Naive thymus-derived CD4-positive, alpha-beta T cell (primary cell): ENCODE data around the gene ATP8A1. TPM values are rescaled to one million over a fixed set of nuclear protein-coding genes. Genes with fewer than 3 reads are reported as not detected.

Experiments used
- ATAC-seq: fragments of 150-1000 bp; cut with Tn5 transposase; 2 replicates; pipeline ENCODE4 v1.10.0; 2021; ENCODE audit warnings: mild to moderate bottlenecking, moderate library complexity
- CTCF ChIA-PET: fragments of 350-600 bp; sonication (Branson Sonifier 250); formaldehyde crosslinking; loops from one replicate; lab custom pipeline; 2021; ENCODE audit warnings: antibody characterized with exemption; lab: Charles Lee
- POLR2A ChIA-PET: fragments of 350-600 bp; sonication (Branson Sonifier 250); formaldehyde crosslinking; loops from one replicate; lab custom pipeline; 2021; ENCODE audit warnings: antibody characterized with exemption, inconsistent platforms; lab: Charles Lee
- DNase-seq, 9 donors: peaks; one replicate each; pipeline versions ENCODE4 v3.0.0 to v3.0.0-alpha.2; 2020 to 2022; ENCODE audit warnings: mixed read lengths in 1 of 9
- H3K27ac ChIP-seq: one replicate; pipeline ENCODE4 v1.7.0; 2013; ENCODE audit warnings: mild to moderate bottlenecking, low read depth, low read length, moderate library complexity
- H3K27me3 ChIP-seq, 2 donors: one replicate each; pipeline ENCODE4 v1.7.0; 2013; ENCODE audit warnings: low read length in 2 of 2, mild to moderate bottlenecking in 2 of 2, moderate library complexity in 2 of 2; ENCODE audit not compliant: control insufficient read depth in 2 of 2, insufficient read depth in 2 of 2
- H3K36me3 ChIP-seq, 3 experiments: 1 replicate in 2 of 3; 2 replicates in 1 of 3; pipeline ENCODE4 v1.7.0; 2013; ENCODE audit warnings: low read length in 3 of 3, mild to moderate bottlenecking in 3 of 3, moderate library complexity in 1 of 3; ENCODE audit not compliant: insufficient read depth in 3 of 3, control insufficient read depth in 2 of 3
- H3K4me1 ChIP-seq, 2 donors: one replicate each; pipeline ENCODE4 v1.7.0; 2013; ENCODE audit warnings: low read length in 2 of 2, mild to moderate bottlenecking in 2 of 2, moderate library complexity in 1 of 2; ENCODE audit not compliant: control insufficient read depth in 2 of 2, insufficient read depth in 2 of 2
- H3K4me3 ChIP-seq: 2 replicates; pipeline ENCODE4 v1.7.0; 2013; ENCODE audit warnings: mild to moderate bottlenecking, low read length
- H3K9me3 ChIP-seq, 3 experiments: 1 replicate in 2 of 3; 2 replicates in 1 of 3; pipeline ENCODE4 v1.7.0; 2013; ENCODE audit warnings: low read length in 3 of 3; ENCODE audit not compliant: control insufficient read depth in 2 of 3
- H3K27ac Mint-ChIP-seq, 9 donors: one replicate each; pipeline ENCODE4 v1.8.0; 2020 to 2022; ENCODE audit warnings: mixed read lengths in 9 of 9, mild to moderate bottlenecking in 8 of 9, moderate library complexity in 5 of 9, inconsistent platforms in 2 of 9
- H3K27me3 Mint-ChIP-seq, 5 donors: one replicate each; pipeline ENCODE4 v1.8.0; 2021 to 2022; ENCODE audit warnings: mixed read lengths in 5 of 5, mild to moderate bottlenecking in 1 of 5
- H3K36me3 Mint-ChIP-seq, 5 donors: one replicate each; pipeline ENCODE4 v1.8.0; 2020 to 2022; ENCODE audit warnings: mixed read lengths in 5 of 5, mild to moderate bottlenecking in 3 of 5, inconsistent platforms in 1 of 5
- H3K4me1 Mint-ChIP-seq, 7 donors: one replicate each; pipeline ENCODE4 v1.8.0; 2020 to 2022; ENCODE audit warnings: mixed read lengths in 7 of 7, mild to moderate bottlenecking in 3 of 7, inconsistent platforms in 1 of 7
- H3K4me3 Mint-ChIP-seq, 10 donors: one replicate each; pipeline ENCODE4 v1.8.0; 2020 to 2022; ENCODE audit warnings: mild to moderate bottlenecking in 10 of 10, mixed read lengths in 10 of 10, moderate library complexity in 6 of 10, inconsistent platforms in 2 of 10
- H3K9me3 Mint-ChIP-seq, 11 donors: one replicate each; pipeline ENCODE4 v1.8.0; 2020 to 2022; ENCODE audit warnings: mixed read lengths in 11 of 11, mild to moderate bottlenecking in 4 of 11, inconsistent platforms in 1 of 11, moderate library complexity in 1 of 11
- intact Hi-C, 2 donors: fragments of 100-400 bp; cut with micrococcal nuclease; formaldehyde crosslinking; loops; one replicate each; pipeline ENCODE4 v1.15.1; 2023
- polyA plus RNA-seq, 2 donors: library from polyadenylated mRNA; unstranded; fragments of 300-500 nt; fragmentation: Illumina TruSeq; gene quantifications; one replicate each; pipeline ENCODE4 v1.2.3, GENCODE V29; 2021
- total RNA-seq, 6 experiments: library from RNA in 5 of 6; stranded (reverse) in 5 of 6; gene quantifications; 1 replicate in 5 of 6; 2 replicates in 1 of 6; pipeline ENCODE4 v1.2.3 and lab custom pipeline; 2021 to 2026

ATP8A1 gene
- total and polyA plus RNA-seq, 7 experiments from 2014 or later = 8.8 to 66.8 (median 48.5) TPM

- Histone ChIP-seq H3K9me3 (no peaks in the 10 kb centered on the region), H3K27ac (no peak overlapping the region), H3K27me3 (no peaks in the 10 kb centered on the region), H3K4me1 (no peaks in the 10 kb centered on the region), H3K36me3 (peaks cover 0 to 24% (median 4%) of the 10 kb centered on the region in 3 experiments), H3K4me3 (no peak overlapping the region)
- intact Hi-C loops = no loop called here
- H3K27me3 Mint-ChIP-seq = no peaks in the 10 kb centered on the region
- peaks cover 4 to 67% (median 41%) of the 10 kb centered on the region in 5 donors for H3K36me3 Mint-ChIP-seq
- H3K27ac Mint-ChIP-seq = no peak overlapping the region
- H3K9me3 Mint-ChIP-seq = no peaks in the 10 kb centered on the region
- POLR2A ChIA-PET = no interaction called here
- ATAC-seq = no peak
- CTCF ChIA-PET = interaction anchor here (0.6 kb wide), 1 partner anchor 389 kb away, joined by 6 read pairs; no protein-coding TSS in a partner anchor
- H3K4me1 Mint-ChIP-seq = no peaks in the 10 kb centered on the region
- H3K4me3 Mint-ChIP-seq = no peak overlapping the region
- DNase-seq = no peak
Observed at GRCh38 chr4:42428036-42428435, 228.9 kb downstream of the ATP8A1 start.

GRCh38 chr4:42425146-42426065 is 231.5 kb downstream of the ATP8A1 start:
- no peak for ATAC-seq
- peaks cover 7 to 70% (median 42%) of the 10 kb centered on the region in 5 donors for H3K36me3 Mint-ChIP-seq
- intact Hi-C loops = no loop called here
- Histone ChIP-seq H3K4me1 (no peaks in the 10 kb centered on the region), H3K27me3 (no peaks in the 10 kb centered on the region), H3K4me3 (no peak overlapping the region), H3K9me3 (no peaks in the 10 kb centered on the region), H3K27ac (no peak overlapping the region), H3K36me3 (peaks cover 0 to 37% (median 8%) of the 10 kb centered on the region in 3 experiments)
- no peaks in the 10 kb centered on the region for H3K4me1 Mint-ChIP-seq
- CTCF ChIA-PET = no interaction called here
- H3K9me3 Mint-ChIP-seq = no peaks in the 10 kb centered on the region
- H3K4me3 Mint-ChIP-seq = no peak overlapping the region
- H3K27me3 Mint-ChIP-seq = no peaks in the 10 kb centered on the region
- POLR2A ChIA-PET = no interaction called here
- no peak overlapping the region for H3K27ac Mint-ChIP-seq
- DNase-seq = no peak

- Histone ChIP-seq H3K36me3 (peaks cover 0 to 27% (median 8%) of the 10 kb centered on the region in 3 experiments), H3K4me3 (no peak overlapping the region), H3K27me3 (no peaks in the 10 kb centered on the region), H3K9me3 (no peaks in the 10 kb centered on the region), H3K4me1 (no peaks in the 10 kb centered on the region), H3K27ac (no peak overlapping the region)
- no peak overlapping the region for H3K27ac Mint-ChIP-seq
- POLR2A ChIA-PET = no interaction called here
- CTCF ChIA-PET = no interaction called here
- ATAC-seq = no peak
- H3K36me3 Mint-ChIP-seq = peaks cover 7 to 70% (median 23%) of the 10 kb centered on the region in 5 donors
- H3K27me3 Mint-ChIP-seq = no peaks in the 10 kb centered on the region
- H3K4me3 Mint-ChIP-seq = no peak overlapping the region
- peaks cover 0 to 3% (median 0%) of the 10 kb centered on the region in 7 donors for H3K4me1 Mint-ChIP-seq
- intact Hi-C loops = no loop called here
- no peaks in the 10 kb centered on the region for H3K9me3 Mint-ChIP-seq
- no peak for DNase-seq
Observed at GRCh38 chr4:42420140-42420539, 236.8 kb downstream of the ATP8A1 start.

GRCh38 chr4:42417550-42417949 is 239.4 kb downstream of the ATP8A1 start:
- H3K27ac Mint-ChIP-seq = no peak overlapping the region
- ChIA-PET POLR2A (no interaction called here), CTCF (no interaction called here)
- H3K9me3 ChIP-seq = no peaks in the 10 kb centered on the region
- peaks cover 0 to 3% (median 0%) of the 10 kb centered on the region in 7 donors for H3K4me1 Mint-ChIP-seq
- DNase-seq (no peak), ATAC-seq (no peak)
- no peak overlapping the region for H3K4me3 Mint-ChIP-seq
- H3K27me3 Mint-ChIP-seq = no peaks in the 10 kb centered on the region
- intact Hi-C loops = no loop called here
- H3K36me3 ChIP-seq = peaks cover 0 to 34% (median 9%) of the 10 kb centered on the region in 3 experiments
- H3K4me3 ChIP-seq = no peak overlapping the region
- no peaks in the 10 kb centered on the region for H3K4me1 ChIP-seq
- H3K27me3 ChIP-seq = no peaks in the 10 kb centered on the region
- H3K9me3 Mint-ChIP-seq = no peaks in the 10 kb centered on the region
- H3K36me3 Mint-ChIP-seq = peaks cover 7 to 85% (median 33%) of the 10 kb centered on the region in 5 donors
- H3K27ac ChIP-seq = no peak overlapping the region

GRCh38 chr4:42416017-42416416 is 240.9 kb downstream of the ATP8A1 start:
- H3K4me1 ChIP-seq = no peaks in the 10 kb centered on the region
- intact Hi-C loops = no loop called here
- Mint-ChIP-seq H3K4me1 (peaks cover 0 to 3% (median 0%) of the 10 kb centered on the region in 7 donors), H3K4me3 (no peak overlapping the region), H3K27ac (no peak overlapping the region), H3K36me3 (peaks cover 3 to 84% (median 38%) of the 10 kb centered on the region in 5 donors), H3K27me3 (no peaks in the 10 kb centered on the region), H3K9me3 (no peaks in the 10 kb centered on the region)
- H3K27me3 ChIP-seq = no peaks in the 10 kb centered on the region
- H3K4me3 ChIP-seq = no peak overlapping the region
- DNase-seq (no peak), ATAC-seq (no peak)
- peaks cover 0 to 25% (median 6%) of the 10 kb centered on the region in 3 experiments for H3K36me3 ChIP-seq
- CTCF ChIA-PET = no interaction called here
- POLR2A ChIA-PET = no interaction called here
- H3K27ac ChIP-seq = no peak overlapping the region
- no peaks in the 10 kb centered on the region for H3K9me3 ChIP-seq

- H3K27me3 ChIP-seq = no peaks in the 10 kb centered on the region
- no peak overlapping the region for H3K27ac ChIP-seq
- H3K9me3 ChIP-seq = no peaks in the 10 kb centered on the region
- Mint-ChIP-seq H3K9me3 (no peaks in the 10 kb centered on the region), H3K4me1 (peaks cover 0 to 3% (median 0%) of the 10 kb centered on the region in 7 donors), H3K27me3 (no peaks in the 10 kb centered on the region), H3K27ac (no peak overlapping the region), H3K36me3 (peaks cover 3 to 83% (median 34%) of the 10 kb centered on the region in 5 donors), H3K4me3 (no peak overlapping the region)
- H3K4me1 ChIP-seq = no peaks in the 10 kb centered on the region
- DNase-seq (no peak), ATAC-seq (no peak)
- ChIA-PET POLR2A (no interaction called here), CTCF (no interaction called here)
- intact Hi-C loops = no loop called here
- no peak overlapping the region for H3K4me3 ChIP-seq
- H3K36me3 ChIP-seq = peaks cover 0 to 23% (median 5%) of the 10 kb centered on the region in 3 experiments
Observed at GRCh38 chr4:42415281-42415680, 241.6 kb downstream of the ATP8A1 start.
